A673 (cell line): ENCODE data around the gene BTBD7.

Experiments used
- CTCF ChIP-seq: fragments of 300-800, 200-600 bp; sonication (generic); conservative IDR thresholded peaks from 2 replicates; pipeline ENCODE4 v1.5.1; 2017; ENCODE audit warnings: low read depth, mild to moderate bottlenecking, antibody characterized with exemption, low read length, moderate library complexity, mixed read lengths
- EZH2 ChIP-seq: fragments of 200-600 bp; sonication (generic); IDR thresholded peaks from 2 replicates; pipeline ENCODE4 v1.6.1; 2017; ENCODE audit warnings: borderline replicate concordance, low read depth, mild to moderate bottlenecking, mixed read lengths, antibody characterized with exemption, low read length; ENCODE audit not compliant: poor library complexity, severe bottlenecking

GRCh38 chr14:93332853-93333630, at the start of gene BTBD7:
- TF ChIP-seq CTCF (peak; percentile 32), EZH2 (no peak)
